GM23338 (cell line): Measurements from ENCODE around the gene KIF5A.

Experiments
- CREB1 ChIP-seq: fragments of 250-450 bp; sonication (Bioruptor Pico); IDR thresholded peaks from 2 replicates; pipeline ENCODE4 v1.5.0; 2020; ENCODE audit warnings: low read depth, mild to moderate bottlenecking, moderate library complexity
- CTCF ChIP-seq, 2 experiments: fragments of 200-600 bp in 1 of 2; sonication (generic) in 1 of 2; conservative IDR thresholded peaks; 2 replicates each; pipeline versions ENCODE4 v1.5.1 to v1.6.1; 2016 to 2017; ENCODE audit warnings: antibody characterized with exemption in 2 of 2, low read depth in 2 of 2, mild to moderate bottlenecking in 2 of 2, moderate library complexity in 1 of 2
- EZH2 ChIP-seq: fragments of 200-600 bp; sonication (generic); IDR thresholded peaks from one replicate; pipeline ENCODE4 v1.8.0; 2017; ENCODE audit warnings: antibody characterized with exemption, mild to moderate bottlenecking, low read depth; ENCODE audit not compliant: unreplicated experiment
- EZH2phosphoT487 ChIP-seq: fragments of 200-600 bp; sonication (generic); IDR thresholded peaks from one replicate; pipeline ENCODE4 v1.8.1; 2018; ENCODE audit warnings: antibody characterized with exemption; ENCODE audit not compliant: unreplicated experiment
- JUNB ChIP-seq: IDR thresholded peaks from one replicate; pipeline ENCODE4 v1.6.1; 2016; ENCODE audit warnings: antibody characterized with exemption; ENCODE audit not compliant: unreplicated experiment
- NANOG ChIP-seq: IDR thresholded peaks from 2 replicates; pipeline ENCODE4 v1.6.1; 2016; ENCODE audit warnings: antibody characterized with exemption, borderline replicate concordance
- POLR2AphosphoS5 ChIP-seq: IDR thresholded peaks from 2 replicates; pipeline ENCODE4 v1.6.1; 2016; ENCODE audit warnings: antibody characterized with exemption, low read depth
- REST ChIP-seq: IDR thresholded peaks from one replicate; pipeline ENCODE4 v1.6.1; 2018; ENCODE audit warnings: antibody characterized with exemption; ENCODE audit not compliant: unreplicated experiment
- ZNF114 ChIP-seq: fragments of 250-450 bp; sonication (Bioruptor Pico); IDR thresholded peaks from 2 replicates; pipeline ENCODE4 v1.5.0; 2020; ENCODE audit warnings: mild to moderate bottlenecking, moderate library complexity

- TF ChIP-seq POLR2AphosphoS5 (no peak), CTCF (conservative IDR thresholded peaks at IDR 0.05; ENCODE audit: low read depth in 2 of 2) (no peak), EZH2phosphoT487 (no peak), NANOG (no peak), REST (no peak), EZH2 (no peak), ZNF114 (CRISPR knock-in tag) (no peak), CREB1 (CRISPR knock-in tag) (no peak), JUNB (no peak)
Observed at GRCh38 chr12:57586128-57586527, 36.3 kb downstream of the KIF5A start.
